Sigmoid colon (tissue), 4 donors: ENCODE measurements around the gene PDGFD.

ENCODE experiments used
- POLR2A ChIP-seq, 2 donors: fragments of 450-650 bp; IDR thresholded peaks; one replicate each; pipeline ENCODE4 v1.6.1; 2016; ENCODE audit warnings: antibody characterized with exemption in 2 of 2, mild to moderate bottlenecking in 2 of 2, moderate library complexity in 2 of 2
- POLR2AphosphoS5 ChIP-seq, 4 donors: sonication (generic); formaldehyde crosslinking; IDR thresholded peaks; one replicate each; pipeline ENCODE4 v1.6.1; 2017; ENCODE audit warnings: antibody characterized with exemption in 4 of 4
- TF ChIP-seq, protein P1 (sequence below), 4 experiments: fragments of 450-650 bp in 3 of 4; fragments of 200-600 bp in 1 of 4; IDR thresholded peaks; one replicate each; pipeline ENCODE4 v1.5.1; 2016 to 2019; ENCODE audit warnings: antibody characterized with exemption in 4 of 4, mild to moderate bottlenecking in 3 of 4, moderate library complexity in 2 of 4

DNA sequence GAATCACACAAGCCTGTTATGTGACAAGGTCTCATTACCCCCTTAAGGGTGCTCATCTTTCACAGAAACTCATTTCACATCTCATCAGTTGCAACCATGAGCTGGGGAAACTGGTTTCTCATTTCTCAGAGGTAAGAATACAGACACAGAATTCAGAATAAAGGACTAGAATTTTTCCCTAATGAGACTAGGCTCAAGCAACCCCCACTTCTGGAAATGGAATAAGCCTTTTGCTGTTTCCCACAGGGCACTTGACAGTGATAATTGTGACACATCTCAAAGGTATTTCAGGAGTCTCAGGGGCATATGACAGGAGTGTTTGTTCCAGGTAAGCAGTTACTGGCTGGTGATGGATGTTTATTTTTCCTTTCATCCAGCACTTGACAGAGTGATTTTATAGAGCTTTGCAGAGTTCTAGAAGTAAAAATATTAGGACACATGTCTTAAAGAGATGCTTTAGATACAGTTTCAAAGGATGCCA is 240.5 kb downstream of the PDGFD start:
- TF ChIP-seq, protein P1, sequence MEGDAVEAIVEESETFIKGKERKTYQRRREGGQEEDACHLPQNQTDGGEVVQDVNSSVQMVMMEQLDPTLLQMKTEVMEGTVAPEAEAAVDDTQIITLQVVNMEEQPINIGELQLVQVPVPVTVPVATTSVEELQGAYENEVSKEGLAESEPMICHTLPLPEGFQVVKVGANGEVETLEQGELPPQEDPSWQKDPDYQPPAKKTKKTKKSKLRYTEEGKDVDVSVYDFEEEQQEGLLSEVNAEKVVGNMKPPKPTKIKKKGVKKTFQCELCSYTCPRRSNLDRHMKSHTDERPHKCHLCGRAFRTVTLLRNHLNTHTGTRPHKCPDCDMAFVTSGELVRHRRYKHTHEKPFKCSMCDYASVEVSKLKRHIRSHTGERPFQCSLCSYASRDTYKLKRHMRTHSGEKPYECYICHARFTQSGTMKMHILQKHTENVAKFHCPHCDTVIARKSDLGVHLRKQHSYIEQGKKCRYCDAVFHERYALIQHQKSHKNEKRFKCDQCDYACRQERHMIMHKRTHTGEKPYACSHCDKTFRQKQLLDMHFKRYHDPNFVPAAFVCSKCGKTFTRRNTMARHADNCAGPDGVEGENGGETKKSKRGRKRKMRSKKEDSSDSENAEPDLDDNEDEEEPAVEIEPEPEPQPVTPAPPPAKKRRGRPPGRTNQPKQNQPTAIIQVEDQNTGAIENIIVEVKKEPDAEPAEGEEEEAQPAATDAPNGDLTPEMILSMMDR (IDR thresholded peaks at IDR 0.05): no peak
- no peak for TF ChIP-seq POLR2AphosphoS5 (IDR thresholded peaks at IDR 0.05)
- no peak for TF ChIP-seq POLR2A (IDR thresholded peaks at IDR 0.05)
